ENCODE results near the gene SPATA21.
"Not testable (repeated sequence)": the region's sequence is repeated elsewhere in the genome, so short reads cannot be mapped to it uniquely, and the experiment has no call there.

The SPATA21 gene

DNA sequence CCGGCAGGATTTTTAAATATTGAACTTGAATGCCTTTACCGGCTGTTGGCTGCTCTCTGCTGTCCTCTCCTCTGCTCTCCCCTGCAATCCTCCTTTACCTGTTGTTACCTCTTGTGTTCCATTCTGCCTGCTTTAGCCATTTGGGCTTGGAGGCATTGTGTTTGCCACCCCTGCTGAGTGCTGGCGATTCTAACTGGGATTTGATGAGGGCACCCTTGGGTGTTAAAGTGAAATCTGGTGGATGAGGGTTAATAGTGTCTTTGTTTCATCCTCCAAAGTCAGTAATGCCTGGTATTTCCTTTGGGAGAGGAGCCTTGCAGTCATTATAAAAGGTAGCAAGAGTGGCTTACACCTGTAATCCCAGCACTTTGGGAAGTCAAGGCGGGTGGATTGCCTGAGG, 60.3 kb downstream of the SPATA21 start:
- DNase-seq: no peak

DNA sequence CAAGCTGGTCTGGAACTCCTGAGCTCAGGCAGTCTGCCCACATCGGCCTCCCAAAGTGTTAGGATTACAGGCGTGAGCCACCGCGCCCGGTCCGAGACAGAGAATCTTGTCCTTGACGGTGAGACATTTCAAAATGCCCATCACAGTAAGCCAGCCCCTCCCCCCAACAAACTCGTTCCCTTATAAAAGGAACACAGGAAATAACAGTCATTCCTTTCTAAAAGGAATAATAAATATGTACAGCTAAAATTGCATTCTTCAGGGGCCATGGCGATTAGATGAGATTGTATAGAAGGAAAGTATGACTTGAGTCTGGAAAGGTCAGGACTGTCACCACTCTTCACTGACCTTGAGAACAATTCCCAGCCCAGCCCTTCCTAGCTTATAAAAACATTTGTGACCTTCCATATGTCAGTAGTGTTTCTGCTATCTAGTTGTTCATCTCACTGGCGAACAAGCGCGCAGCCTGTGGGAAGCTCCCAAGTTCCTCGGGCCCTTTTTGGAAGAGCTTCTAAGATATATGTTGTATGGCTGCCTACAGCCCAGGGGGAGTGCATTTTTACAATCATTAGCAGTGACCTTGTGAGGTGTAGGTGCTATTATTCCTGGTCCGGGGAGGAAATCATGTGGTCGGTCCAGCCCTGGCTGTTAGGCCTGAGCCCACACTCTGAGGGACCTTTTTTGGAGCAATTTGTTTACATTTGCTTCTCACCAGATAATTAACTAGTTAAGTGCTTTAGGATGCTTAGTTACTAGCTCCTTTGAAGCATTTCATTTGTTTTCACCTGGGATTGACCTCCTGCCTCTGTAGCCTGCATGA, 61.5 kb downstream of the SPATA21 start:
- DNase-seq: peak; percentile 72

DNA sequence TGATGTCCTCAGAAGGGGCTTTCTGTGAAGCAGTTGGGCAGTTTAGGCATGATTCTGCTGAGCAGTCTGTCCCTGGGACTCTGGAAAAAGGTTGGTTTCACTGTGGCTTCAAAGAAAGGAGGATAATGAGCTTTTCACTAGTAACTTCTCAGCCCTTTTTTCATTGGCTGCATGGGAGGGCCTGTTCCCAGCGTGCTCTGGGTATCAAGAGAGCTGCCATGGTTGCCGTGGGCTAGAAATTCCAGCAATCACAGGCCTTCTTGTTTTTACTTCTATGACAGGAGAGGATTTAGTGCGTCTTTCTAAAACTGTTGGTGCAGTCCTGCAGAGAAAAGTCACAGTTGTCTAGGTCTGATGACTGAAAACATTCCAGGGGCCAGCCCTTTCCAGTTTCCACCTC, 63.0 kb downstream of the SPATA21 start:
- DNase-seq: no peak

DNA sequence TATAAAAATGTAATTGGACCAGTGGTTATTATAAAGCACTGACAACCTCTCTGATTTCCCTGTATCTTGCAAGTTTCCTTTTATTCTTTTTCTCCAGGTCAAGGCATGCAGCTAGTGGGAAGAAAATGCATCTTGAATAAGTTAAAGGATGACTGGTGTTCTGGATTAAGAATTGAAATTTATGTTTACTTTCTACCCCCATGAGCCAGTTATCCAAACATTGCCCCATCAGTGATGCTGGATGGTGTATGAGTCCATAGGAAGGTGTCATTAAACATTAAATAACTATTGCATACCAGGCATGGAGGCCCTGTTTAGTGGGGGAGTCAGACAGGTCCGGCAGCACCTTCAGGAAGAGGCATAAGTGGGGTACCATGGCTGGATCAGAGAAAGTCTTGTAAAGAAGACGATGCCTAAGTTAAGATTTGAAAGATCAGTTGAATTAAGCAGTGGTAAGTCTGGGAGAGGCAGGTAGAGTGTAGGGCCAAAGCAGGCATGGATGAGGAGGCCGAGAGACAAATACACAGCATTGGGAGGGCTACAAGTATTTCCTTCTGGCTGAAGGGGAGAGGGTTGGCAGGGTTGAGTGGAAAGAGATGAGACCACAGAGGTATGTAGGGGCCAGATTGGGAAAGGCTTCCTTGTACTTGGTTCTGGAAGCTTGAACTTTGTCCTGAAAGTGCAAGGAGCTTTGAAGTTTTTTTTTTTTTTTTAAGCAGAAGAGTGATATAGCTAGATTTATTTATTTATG, 64.5 kb downstream of the SPATA21 start:
- no peak for DNase-seq

DNA sequence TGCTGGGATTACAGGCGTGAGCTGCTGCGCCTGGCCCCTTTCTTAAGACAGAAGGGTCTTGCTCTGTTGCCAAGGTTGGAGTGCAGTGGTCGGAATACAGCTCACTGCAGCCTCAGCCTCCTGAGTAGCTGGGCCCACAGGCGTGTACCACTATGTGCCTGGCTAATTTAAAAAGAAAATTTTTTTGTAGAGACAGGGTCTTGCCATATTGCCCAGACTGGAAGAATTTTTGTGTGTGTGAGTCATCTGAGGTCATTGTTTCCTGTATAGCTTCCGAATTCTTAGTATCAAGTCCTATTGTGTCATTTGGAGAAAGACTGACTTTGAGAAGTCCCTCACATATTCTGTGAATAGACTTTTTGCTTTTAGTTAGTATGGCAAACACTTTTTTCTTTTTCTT, 65.5 kb downstream of the SPATA21 start:
- peak; percentile 68 for DNase-seq

DNA sequence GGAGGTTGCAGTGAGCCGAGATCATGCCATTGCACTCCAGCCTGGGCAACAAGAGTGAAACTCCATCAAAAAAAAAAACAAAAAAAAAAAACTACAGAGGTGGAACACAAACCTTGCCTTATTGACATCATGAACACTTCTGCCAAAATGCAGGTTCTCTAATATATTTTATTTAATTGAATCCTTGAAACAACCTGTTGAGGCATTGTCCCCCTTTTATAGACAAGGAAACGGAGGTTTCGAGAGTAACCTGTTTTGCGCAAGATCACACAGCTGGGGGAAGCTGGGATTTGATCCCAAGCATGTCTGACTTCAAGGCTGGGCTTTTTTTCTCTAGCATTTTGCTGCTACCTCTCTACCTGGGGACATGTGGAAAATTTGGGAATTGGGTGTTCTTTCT, 67.4 kb downstream of the SPATA21 start:
- DNase-seq: no peak

DNA sequence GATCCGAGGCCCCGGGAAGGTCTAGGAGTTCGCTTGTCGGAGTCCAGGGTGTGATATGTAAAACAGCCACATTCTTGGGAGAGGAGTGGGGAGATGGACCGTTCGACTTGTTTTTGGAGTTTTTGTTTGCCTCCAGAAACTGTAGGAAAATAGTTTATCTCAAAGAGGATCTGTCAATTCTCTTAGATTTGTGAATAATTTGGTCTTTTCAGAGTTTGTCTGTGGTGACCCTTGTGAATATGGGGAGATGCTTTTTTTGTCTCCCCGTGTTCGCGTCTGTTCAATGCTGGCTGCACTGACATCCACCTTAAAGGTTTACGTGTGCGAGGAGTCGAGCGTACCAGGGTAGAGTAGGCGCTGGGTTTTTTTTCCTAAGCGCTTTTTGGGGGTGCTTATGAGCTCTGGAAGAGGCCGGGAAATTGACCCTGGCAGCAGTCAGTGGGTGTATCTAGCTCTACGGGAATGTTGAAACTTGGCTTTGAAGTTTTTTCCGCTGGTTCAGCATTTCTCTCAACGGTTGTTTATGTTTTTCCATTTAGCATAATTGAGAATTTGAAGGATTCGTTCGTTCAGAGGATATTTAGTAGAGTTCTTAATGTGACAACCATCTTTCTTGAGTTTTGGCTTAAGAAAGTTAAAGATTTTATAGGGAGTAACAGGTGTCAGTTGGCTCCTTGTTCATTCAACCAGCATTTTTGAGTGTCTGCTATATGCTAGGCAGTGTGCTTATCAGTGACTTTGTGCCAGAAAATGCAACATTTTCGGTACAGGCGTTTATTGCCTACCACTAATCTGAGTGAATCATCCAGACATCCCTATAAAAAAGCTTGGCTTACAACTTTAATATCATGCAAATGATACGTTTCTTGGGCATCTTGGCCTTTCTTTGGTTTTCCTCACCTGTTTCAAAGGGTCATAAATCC, 69.0 kb downstream of the SPATA21 start:
- no peak for DNase-seq

DNA sequence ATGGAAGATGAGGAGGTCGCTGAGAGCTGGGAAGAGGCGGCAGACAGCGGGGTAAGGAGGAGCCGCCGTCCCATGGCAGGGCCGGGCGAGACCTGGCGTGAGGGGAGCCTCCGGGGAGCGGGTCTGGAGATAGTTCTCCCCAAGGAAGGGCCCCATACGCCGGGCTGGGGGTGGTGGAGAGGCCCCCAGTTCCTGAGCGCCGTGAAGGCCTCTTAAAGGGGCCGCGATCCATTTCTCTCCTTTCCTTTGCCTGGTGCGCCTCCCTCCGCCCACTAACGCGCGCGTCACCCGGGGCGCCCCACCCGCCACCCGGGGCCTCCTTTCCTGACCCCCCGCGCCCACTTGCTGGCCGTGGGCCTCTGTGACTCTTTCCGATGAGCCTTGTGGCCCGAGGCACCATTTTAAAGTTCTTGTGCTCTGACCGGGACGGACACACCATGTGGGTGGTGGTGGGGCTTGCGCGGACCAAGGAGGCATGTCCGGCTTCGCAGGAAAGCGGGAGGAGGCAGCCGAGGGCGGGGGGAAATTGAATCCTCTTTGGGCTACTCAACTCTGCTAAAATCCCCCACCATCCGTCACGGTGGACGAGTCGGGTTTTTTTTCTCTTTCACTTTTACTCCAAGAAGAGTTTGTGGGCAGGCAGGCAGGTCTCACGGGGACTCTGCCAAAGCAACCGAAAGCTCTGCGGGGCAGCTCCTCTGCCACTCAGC, 69.8 kb downstream of the SPATA21 start:
- peak; percentile 78 for DNase-seq

DNA sequence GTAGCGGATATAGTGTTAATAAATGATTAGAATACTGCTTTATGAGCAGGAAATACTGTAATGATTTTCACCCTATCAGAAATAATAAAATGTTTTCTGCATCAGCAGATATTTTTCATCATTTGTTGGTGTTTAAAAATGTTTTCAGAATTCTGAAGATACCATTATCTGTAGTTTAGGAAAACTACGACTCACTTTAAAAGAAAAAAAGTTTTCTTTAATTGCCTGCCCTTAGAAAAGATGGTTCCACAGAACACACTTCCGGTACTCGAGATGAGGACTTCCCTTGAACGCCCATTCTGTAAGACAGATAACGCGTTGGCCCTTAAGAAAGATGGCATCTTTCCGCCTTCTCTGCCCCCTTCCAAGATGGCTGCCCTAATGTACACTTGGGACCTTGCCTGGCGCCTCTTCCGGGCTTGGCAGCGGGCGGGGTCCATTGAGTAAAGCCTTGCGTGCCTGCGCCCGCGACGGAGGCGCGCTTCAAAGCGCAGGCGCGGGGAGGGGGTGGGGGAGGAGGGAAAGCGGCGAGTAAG, 70.4 kb downstream of the SPATA21 start, which contains the start of gene SZRD1:
TSS of gene SZRD1 (plus strand) at position 521 of the 536 bp plus-strand sequence. CDS start 16 bp downstream, outside the sequence.
- DNase-seq: peak; percentile 100

DNA sequence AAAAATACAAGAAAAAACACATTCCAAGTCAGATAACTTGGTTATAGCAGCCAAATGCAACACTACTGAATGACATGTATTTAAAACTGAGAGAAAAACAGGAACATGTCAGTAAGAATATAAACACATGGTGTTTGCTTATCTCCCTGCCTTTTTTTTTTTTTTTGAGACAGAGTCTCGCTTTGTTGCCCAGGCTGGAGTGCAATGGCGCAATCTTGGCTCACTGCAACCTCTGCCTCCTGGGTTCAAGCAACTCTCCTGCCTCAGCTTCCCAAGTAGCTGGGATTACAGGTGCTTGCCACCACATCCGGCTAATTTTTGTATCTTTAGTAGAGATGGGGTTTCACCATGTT, 72.1 kb downstream of the SPATA21 start:
- DNase-seq: not testable (repeated sequence)

DNA sequence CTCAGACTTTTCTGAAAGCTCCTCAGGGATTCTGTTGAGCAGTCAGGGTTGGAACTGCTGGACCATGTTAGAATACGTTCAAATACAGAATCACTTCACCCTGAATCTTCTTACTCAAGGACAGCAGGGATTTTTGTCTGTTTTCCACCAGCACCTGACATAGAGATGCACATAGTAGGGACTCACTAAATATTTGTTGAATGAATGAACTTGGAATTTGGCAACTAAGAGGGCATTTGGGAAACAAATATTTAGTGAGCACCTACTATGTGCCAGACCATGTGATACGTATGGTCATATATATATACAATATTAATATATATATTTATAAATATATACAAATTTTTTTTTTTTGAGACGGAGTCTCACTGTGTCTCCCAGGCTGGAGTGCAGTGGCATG, 80.4 kb downstream of the SPATA21 start:
- DNase-seq: no peak

DNA sequence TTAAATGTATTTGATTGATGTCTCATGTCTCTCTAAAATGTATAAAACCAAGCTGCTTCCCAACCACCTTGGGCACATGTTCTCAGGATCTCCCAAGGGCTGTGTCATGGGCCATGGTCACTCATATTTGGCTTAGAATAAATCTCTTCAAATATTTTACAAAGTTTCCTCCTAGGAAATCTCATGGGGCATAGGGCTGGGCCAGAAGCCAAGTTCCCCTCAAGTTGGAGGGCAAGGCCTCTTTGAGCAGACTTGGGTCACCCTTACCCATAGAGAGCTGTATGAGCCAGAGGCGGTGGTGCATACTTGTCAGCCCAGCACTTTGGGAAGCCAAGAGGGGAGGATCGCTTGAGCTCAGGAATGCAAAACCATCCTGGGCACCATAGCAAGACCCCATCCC, 82.6 kb downstream of the SPATA21 start:
- DNase-seq: no peak

DNA sequence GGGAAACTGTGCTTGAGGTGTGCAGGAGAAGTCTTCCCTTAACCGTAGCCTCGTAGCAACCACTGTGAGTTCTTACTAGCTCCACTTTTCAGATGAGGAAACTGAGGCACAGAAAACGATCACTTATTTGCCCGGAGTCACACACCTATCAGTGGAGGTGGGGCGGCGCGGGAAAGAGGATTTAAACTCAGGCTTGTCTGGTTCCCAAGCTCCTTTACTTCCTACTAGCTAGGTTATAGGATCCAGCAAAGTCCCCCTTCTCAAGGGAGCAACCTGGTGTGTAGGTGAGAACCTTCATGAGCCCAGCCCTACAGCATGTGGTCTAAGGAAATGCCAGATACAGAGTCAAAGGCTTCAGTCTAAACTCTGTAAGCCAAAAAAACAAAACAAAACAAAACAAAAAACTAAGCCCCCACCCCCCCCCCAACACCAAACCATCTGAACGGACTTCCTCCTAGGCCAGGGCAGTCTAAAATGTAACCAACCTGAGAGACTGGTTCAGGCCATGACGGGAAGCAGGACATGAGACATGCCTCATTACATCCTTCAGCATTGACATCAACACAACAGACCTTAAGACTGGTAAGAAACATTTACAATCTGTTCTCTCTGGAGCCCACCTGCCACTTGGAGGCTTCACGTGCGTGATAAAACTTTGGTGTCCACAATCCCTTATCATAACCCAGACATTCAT, 84.2 kb downstream of the SPATA21 start:
- no peak for DNase-seq

DNA sequence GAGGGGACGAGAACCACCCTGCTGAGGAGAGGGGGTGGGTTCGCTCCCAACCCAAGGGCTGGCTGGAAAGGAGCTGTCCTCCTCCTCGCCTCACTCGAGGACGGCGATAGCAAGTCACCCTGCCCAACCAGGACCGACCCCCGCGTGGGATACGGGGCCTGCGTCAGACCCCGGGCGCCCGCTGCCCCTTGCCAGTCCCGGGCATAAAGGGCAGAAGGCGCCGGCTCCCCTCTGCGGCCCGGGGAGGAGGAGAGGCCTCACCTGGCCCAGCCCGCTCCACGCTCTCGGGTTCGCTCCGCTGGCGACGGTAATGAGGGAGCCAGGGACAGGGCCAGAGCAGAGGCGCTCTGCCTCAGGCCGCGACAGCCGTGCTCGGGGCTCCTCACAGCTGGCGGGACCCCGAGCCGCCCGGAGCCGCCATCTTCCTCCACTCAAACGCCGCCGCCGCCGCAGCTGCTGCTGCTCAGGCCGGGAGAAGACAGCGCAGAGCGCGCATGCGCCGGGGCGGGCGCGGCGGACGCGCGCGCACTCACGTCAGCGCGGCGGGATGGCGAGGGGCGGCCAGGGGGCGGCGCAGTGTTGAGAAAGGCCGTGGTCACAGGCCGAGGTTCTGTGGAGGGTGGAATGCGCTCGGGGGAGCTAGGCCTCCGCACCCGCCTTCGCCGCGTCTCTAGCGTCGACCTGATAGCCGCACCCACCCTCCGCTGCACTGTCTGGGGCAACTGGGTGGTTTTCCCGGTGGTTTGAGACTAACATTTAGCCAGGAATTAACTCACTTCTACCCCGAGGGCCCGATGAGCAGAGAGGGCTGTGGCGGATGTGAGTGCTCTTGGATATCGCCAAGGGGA, 85.0 kb downstream of the SPATA21 start, which contains the start of gene FBXO42:
TSS of gene FBXO42 (minus strand) at position 487 of the 848 bp plus-strand sequence. CDS start 37,062 bp downstream, outside the sequence.
- peak; percentile 93 for DNase-seq

DNA sequence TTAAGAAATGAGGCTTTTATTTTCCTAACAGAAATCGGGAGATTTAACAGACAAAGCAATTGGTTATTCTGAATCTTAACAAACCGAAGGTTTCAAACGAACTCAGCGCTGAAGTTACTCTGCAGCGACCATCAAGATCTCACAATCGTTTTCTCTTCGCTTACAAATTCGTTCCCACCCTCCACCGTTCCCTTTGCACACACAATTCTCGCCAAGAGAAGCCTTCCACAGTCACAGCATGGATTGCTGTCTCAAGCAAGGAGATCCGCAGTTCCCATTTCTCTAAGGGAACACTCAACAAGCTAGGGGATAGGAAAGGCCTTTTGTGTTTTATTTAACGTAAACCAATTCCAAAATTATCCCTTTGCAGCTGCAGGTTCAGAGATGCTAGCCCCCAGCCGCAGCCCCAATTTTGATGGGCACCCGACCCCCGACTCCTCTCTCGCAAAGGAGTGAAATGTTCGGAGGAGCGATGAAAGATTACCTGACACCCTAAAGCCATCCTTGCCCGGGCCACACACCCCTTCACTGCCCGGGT, 85.7 kb downstream of the SPATA21 start:
- DNase-seq: peak; percentile 27

DNA sequence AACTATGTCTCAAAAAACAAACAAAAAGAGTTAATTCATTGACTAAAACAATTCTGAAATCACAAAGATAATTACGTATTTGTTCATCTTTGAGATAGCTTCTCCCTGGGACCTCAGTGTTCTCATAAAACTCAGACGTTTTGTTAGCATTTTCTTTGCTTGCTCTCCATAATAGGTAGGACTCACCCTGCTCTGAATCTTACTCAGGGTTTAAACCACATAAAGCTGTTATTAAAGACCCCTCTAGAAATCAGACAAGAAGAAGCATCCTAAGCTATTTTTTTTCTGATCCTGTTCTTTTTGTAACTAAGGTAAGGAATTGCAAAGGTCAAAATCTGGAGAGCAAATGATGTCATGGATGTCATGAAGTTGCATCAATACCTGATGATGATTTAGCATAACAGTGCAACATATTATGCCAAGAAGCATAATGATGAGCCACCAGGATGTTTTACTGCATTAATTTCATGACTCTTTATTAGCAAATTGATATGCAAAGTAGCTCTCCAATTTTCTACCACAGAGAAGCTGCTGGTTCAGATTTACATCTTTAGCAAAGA, 87.3 kb downstream of the SPATA21 start:
- DNase-seq: peak; percentile 44

Data from fibroblast of upper back skin (primary cell).